IPS-18a (cell line): ENCODE results near the gene XPA.

Source experiments
- H3K27ac ChIP-seq: one replicate; pipeline ENCODE4 v1.5.1; 2013; ENCODE audit warnings: low read length
- H3K27me3 ChIP-seq: one replicate; pipeline ENCODE4 v1.6.1; 2013; ENCODE audit warnings: mild to moderate bottlenecking, low read length; ENCODE audit not compliant: control insufficient read depth, insufficient read depth
- H3K36me3 ChIP-seq: one replicate; pipeline ENCODE4 v1.6.1; 2013; ENCODE audit warnings: low read depth, low read length; ENCODE audit not compliant: control insufficient read depth
- H3K4me1 ChIP-seq: one replicate; pipeline ENCODE4 v1.6.1; 2013; ENCODE audit warnings: low read depth, low read length; ENCODE audit not compliant: control insufficient read depth
- H3K4me3 ChIP-seq: one replicate; pipeline ENCODE4 v1.5.1; 2013; ENCODE audit warnings: low read length
- H3K9ac ChIP-seq: one replicate; pipeline ENCODE4 v1.6.1; 2013; ENCODE audit warnings: mild to moderate bottlenecking, low read length, moderate library complexity
- H3K9me3 ChIP-seq: one replicate; pipeline ENCODE4 v1.6.1; 2013; ENCODE audit warnings: low read depth, low read length; ENCODE audit not compliant: control insufficient read depth

Gene XPA

DNA sequence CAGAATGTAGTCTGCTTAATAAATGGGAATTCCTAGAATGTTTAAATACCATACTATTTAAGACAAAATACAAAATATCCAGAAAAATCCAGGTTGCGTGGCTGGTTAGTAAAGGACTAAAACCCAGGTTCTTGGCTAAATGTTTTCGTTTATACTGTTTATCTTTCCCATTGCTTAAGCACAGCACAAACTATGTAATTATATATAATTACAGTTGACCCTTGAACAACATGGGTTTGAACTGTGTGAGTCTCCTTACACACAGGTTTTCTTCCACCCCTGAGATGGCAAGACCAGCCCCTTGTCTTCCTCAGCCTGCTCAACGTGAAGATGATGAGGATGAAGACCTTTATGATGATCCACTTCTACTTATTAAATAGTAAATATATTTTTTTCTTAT is 24.7 kb downstream of the XPA start:
- H3K4me1 ChIP-seq: no peaks in the 10 kb centered on the region
- H3K9ac ChIP-seq: no peak overlapping the region
- no peak overlapping the region for H3K4me3 ChIP-seq
- peaks cover 88% of the 10 kb centered on the region for H3K36me3 ChIP-seq
- no peaks in the 10 kb centered on the region for H3K27me3 ChIP-seq
- no peak overlapping the region for H3K27ac ChIP-seq
- H3K9me3 ChIP-seq: no peaks in the 10 kb centered on the region

DNA sequence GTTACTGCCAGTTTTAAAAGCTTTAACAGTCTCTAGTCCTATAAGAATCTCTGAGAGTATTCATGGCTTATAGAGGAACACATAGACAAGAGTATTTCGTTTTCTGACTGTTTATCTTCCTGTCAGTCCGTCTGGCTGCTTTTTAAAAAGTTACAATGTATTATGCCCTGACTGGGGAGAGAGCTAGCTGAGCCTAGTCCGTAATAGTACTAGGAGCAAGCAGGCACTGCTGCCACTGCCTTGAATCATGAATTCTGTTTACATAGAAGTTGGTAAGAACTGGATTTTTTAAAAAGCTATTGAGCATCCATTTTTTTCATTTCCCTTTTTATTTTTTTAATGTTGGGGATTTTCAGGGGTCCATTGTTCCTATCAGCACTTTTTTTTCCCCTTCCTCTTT is 26.6 kb downstream of the XPA start:
- Histone ChIP-seq H3K36me3 (peaks cover 97% of the 10 kb centered on the region), H3K9me3 (no peaks in the 10 kb centered on the region), H3K27me3 (no peaks in the 10 kb centered on the region), H3K4me1 (no peaks in the 10 kb centered on the region), H3K4me3 (no peak overlapping the region), H3K9ac (no peak overlapping the region), H3K27ac (no peak overlapping the region)

- Histone ChIP-seq H3K4me1 (no peaks in the 10 kb centered on the region), H3K9me3 (no peaks in the 10 kb centered on the region), H3K27ac (no peak overlapping the region), H3K36me3 (peaks cover 95% of the 10 kb centered on the region), H3K4me3 (no peak overlapping the region), H3K9ac (no peak overlapping the region), H3K27me3 (no peaks in the 10 kb centered on the region)
These were observed 28.7 kb downstream of the XPA start for GRCh38 chr9:97668485-97668884.

- no peaks in the 10 kb centered on the region for H3K27me3 ChIP-seq
- peaks cover 94% of the 10 kb centered on the region for H3K36me3 ChIP-seq
- no peaks in the 10 kb centered on the region for H3K4me1 ChIP-seq
- H3K9ac ChIP-seq: no peak overlapping the region
- no peaks in the 10 kb centered on the region for H3K9me3 ChIP-seq
- H3K27ac ChIP-seq: no peak overlapping the region
- no peak overlapping the region for H3K4me3 ChIP-seq
These were observed 30.0 kb downstream of the XPA start for GRCh38 chr9:97666907-97667686.

DNA sequence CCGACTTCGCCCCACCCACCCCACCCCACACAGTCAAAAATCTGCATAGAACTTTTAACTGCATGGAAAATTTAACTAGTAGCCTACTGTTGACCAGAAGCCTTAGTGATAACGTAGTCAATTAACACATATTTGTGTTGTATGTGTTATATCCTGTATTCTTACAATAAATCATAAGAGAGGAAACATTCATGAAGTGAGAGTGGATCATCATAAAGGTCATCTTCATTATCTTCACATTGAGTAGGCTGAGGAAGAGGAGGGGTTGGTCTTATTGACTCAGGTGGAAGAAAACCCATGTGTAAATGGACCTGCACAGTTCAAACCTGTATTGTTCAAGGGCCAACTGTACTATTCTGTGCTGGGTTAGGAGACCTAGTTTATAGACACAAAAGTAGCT is 31.4 kb downstream of the XPA start:
- Histone ChIP-seq H3K36me3 (peaks cover 92% of the 10 kb centered on the region), H3K9ac (no peak overlapping the region), H3K27ac (no peak overlapping the region), H3K4me1 (no peaks in the 10 kb centered on the region), H3K9me3 (no peaks in the 10 kb centered on the region), H3K4me3 (no peak overlapping the region), H3K27me3 (no peaks in the 10 kb centered on the region)

DNA sequence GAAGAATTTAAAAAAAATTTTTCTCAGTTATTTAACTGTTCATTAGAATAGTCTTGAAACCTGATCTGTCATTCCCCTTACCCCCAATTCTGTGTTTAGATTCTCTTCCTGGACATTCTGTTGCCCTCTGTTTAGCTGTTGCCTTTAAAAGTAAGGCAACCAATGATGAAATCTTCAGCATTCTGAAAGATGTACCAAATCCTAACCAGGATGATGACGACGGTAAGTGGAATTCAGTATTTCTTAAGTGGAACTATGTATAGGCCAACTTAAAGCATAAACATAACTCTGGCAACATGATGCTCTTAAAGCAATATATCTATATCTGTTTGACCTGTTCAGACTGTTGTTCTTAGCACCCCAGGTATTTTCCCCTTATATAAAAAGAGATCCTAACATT is 36.3 kb downstream of the XPA start:
- Histone ChIP-seq H3K4me1 (no peaks in the 10 kb centered on the region), H3K9me3 (no peaks in the 10 kb centered on the region), H3K36me3 (peaks cover 87% of the 10 kb centered on the region), H3K27ac (no peak overlapping the region), H3K9ac (no peak overlapping the region), H3K4me3 (no peak overlapping the region), H3K27me3 (no peaks in the 10 kb centered on the region)

DNA sequence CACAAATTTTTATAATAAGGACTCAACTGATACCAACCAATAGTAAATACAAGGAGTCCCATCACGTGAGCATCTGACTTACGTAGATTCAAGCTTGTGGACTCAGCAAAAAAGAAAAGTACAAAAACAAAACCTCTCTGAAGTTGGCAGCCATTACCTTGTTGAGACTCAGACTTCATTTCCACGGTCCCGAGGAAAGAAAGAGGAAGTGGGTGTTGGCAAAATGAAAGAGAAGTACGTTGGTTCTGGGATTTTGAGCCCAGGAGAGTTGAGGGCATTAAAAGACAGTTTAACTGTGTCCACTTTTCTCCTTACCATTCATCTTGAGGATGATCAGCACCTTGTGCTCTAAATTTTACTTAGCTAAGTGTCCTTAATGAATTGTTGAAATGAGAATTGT is 36.8 kb downstream of the XPA start:
- H3K36me3 ChIP-seq: peaks cover 89% of the 10 kb centered on the region
- no peaks in the 10 kb centered on the region for H3K9me3 ChIP-seq
- no peak overlapping the region for H3K4me3 ChIP-seq
- H3K9ac ChIP-seq: no peak overlapping the region
- H3K27ac ChIP-seq: no peak overlapping the region
- no peaks in the 10 kb centered on the region for H3K4me1 ChIP-seq
- no peaks in the 10 kb centered on the region for H3K27me3 ChIP-seq

GRCh38 chr9:97659771-97660170 is 37.4 kb downstream of the XPA start:
- H3K9ac ChIP-seq: no peak overlapping the region
- no peak overlapping the region for H3K4me3 ChIP-seq
- H3K36me3 ChIP-seq: peaks cover 89% of the 10 kb centered on the region
- no peak overlapping the region for H3K27ac ChIP-seq
- H3K9me3 ChIP-seq: no peaks in the 10 kb centered on the region
- no peaks in the 10 kb centered on the region for H3K4me1 ChIP-seq
- no peaks in the 10 kb centered on the region for H3K27me3 ChIP-seq

DNA sequence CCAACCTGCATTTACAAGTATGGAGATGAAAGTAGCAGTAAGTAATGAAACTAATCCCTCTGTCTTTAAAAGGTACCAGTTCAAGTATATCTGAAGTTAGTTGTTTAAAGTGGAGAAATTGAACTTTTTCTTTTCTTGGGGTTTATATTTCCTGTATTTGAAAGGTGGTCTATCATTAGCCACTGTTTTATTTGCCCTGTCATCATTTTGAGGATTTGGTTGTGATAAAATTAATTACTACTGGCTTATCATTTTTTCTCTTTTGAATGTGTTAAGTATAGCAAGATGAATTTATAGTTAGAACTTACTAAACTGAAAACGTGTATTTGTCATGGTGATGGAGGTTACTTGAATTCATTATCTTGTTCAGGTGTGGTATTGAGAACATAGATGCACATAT is 38.4 kb downstream of the XPA start:
- Histone ChIP-seq H3K4me3 (no peak overlapping the region), H3K36me3 (peaks cover 89% of the 10 kb centered on the region), H3K27me3 (no peaks in the 10 kb centered on the region), H3K9ac (no peak overlapping the region), H3K9me3 (no peaks in the 10 kb centered on the region), H3K27ac (no peak overlapping the region), H3K4me1 (no peaks in the 10 kb centered on the region)

DNA sequence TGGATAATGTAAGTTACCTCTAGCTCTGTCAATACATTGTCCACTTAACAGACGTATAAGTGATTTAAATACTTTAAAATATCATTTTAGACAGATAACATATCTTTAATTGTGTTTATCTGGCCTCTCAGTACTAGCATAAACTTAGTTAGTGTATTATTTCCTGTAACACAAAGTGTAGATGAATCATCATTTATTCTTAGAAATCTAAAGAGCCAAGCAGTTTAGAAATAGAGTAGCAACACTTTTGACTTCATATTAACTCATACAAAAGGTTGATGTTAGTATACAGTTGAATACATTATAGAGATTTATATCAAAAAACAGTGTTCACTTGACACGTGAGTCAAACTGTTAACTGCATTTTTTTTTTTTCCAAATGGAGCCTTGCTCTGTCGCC is 45.5 kb downstream of the XPA start:
- H3K27ac ChIP-seq: no peak overlapping the region
- no peaks in the 10 kb centered on the region for H3K9me3 ChIP-seq
- no peak overlapping the region for H3K4me3 ChIP-seq
- H3K36me3 ChIP-seq: peaks cover 91% of the 10 kb centered on the region
- H3K4me1 ChIP-seq: no peaks in the 10 kb centered on the region
- H3K27me3 ChIP-seq: no peaks in the 10 kb centered on the region
- H3K9ac ChIP-seq: no peak overlapping the region

GRCh38 chr9:97647996-97648395 is 49.1 kb downstream of the XPA start:
- Histone ChIP-seq H3K27ac (no peak overlapping the region), H3K9me3 (no peaks in the 10 kb centered on the region), H3K36me3 (peaks cover 87% of the 10 kb centered on the region), H3K4me3 (no peak overlapping the region), H3K9ac (no peak overlapping the region), H3K27me3 (no peaks in the 10 kb centered on the region), H3K4me1 (no peaks in the 10 kb centered on the region)

GRCh38 chr9:97645720-97646119 is 51.4 kb downstream of the XPA start:
- H3K9ac ChIP-seq: no peak overlapping the region
- H3K9me3 ChIP-seq: no peaks in the 10 kb centered on the region
- H3K4me1 ChIP-seq: no peaks in the 10 kb centered on the region
- no peak overlapping the region for H3K27ac ChIP-seq
- H3K36me3 ChIP-seq: peaks cover 90% of the 10 kb centered on the region
- H3K4me3 ChIP-seq: no peak overlapping the region
- H3K27me3 ChIP-seq: no peaks in the 10 kb centered on the region
